HG02678 (cell line): ENCODE measurements around the gene IFIH1.

ENCODE experiments used
- ATAC-seq: cut with Tn5 transposase; IDR thresholded peaks from one replicate; pipeline ENCODE4 v1.9.1; 2021; ENCODE audit warnings: mild to moderate bottlenecking, moderate library complexity; ENCODE audit not compliant: unreplicated experiment

Gene IFIH1

DNA sequence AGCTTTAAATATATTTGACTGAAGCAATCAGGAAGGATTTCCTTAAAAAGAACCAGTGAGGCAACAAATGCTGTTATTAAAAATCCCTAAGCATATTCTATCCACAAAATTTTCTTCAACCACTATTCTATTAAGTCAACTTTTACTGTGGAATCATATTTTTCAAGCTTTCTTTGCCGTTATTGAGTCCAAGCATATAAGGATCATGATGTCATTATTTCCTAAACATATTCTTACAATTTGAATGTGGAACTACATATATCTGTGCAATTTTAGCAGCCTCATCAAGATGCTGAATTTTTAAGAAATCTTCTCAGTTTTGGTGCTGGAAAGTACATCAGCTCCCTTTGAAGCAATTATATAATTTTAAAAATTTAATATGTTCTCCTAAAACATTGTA is 5.6 kb downstream of the IFIH1 start:
- no peak for ATAC-seq

DNA sequence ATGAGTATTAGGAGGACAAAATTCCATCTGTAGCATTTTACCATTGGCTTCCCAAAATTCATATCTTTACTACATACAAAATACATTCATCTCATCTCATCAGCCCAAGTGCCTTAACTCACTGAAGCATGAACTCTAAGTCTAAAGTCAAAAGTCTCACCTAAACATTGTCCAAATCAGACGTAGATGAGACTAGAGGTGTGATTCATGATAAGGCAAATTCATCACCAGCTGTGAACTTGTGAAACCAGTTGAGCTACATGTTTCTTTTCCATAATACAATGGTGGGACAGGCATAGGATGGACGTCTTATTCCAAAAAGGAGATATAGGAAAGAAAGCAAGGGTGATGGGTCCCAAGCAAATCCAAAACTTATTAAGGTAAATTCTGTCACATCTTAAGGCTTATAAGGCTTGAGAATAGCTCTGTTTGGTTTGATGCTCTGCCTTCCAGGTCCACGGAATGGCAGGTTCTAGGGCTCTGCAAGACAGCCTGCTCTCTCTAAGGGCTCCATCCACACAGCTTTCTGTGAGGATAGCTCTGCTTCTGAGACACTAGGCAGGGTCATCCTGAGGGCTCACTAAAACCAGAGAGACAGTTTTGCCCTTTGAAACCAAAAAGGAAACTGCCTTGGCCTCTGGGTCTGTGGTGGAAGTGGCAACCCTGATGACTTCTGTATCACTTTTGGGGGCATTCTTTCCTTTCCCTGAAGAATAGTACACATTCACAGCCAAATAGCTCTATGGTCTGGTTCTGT is 9.6 kb downstream of the IFIH1 start:
- ATAC-seq: peak; percentile 56

DNA sequence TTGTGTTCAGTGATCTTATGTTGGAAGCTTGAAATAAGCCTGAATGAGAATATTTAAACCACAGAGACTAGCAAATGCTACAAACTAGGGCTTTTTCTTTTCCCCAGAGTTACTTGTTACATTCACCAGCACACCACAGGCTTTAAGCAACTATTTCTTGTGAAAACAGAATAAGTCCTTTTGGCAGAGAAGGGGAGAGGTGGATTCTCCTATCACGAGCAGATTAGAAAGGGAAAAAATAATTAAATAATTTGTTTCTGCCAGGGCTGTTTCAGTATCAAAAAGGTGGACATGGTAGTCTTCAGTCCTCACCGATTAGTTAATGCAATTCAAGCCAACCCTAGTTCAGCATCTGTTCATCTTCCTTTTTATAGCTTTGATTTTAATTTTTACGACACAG is 12.6 kb downstream of the IFIH1 start:
- ATAC-seq: no peak

DNA sequence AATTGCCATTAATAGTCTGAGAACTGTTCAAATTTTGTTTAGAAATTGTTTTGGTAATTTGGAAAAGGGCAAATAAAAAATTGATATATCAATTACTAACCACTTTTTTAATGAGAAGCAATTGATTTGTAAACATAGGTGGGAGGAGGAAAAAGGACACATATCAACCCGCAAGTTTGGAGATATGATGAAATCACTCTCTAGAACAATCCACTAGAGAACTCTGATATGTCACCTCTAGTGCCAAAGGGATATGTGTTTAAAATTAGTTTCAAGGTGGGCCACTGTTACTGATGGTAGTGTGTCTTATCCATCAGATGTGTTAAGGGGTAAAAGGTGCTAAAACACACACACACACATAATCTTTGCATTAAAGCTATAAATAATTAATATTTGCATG is 16.6 kb downstream of the IFIH1 start:
- ATAC-seq: no peak

DNA sequence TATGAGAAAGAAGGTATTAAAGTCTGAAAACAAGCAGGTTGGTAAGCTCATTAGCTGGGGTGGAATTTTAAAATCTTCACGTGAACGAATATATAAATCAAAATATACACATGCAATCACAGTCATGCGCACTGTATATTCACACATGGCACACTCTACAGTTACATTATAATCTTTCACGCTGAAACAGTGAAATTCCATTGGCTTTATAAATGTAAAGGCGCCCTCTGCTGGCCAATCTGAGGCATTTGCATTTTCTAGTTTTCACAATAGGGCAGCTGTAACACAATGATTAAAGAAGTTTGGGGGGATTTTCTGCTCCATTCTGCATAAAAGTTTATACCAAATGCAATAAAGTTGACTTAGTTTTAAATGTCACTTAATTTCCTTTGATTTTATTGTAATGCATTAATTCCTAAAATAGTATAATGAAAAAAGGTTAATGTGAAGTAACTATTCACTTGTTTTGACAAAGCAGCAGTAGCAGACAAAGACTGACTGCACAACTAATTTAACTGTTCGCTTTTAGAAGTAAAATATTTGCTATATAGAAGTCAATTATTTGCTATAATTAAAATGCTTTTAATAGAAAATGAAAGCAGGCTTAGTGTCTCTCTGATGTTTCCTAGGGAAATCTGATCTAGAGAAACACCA is 17.2 kb downstream of the IFIH1 start:
- ATAC-seq: peak; percentile 69

DNA sequence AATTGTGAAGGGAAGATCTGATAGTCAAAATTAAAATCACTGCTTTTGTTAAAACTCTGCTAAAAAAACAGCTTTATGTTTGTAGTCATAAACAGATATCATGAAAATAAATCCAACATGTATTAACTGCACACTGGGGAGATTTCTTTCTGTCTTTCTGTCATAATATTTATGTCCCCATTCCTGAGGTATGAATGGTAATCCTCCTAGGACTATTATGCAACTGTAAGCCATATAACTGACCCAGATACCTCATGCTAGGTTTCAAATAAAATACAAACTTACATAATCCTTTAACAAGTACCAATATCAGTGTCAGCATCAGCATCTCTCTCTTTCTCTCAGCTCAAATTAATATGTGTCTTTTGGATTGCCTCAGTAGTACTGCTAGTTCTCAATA is 18.2 kb downstream of the IFIH1 start:
- ATAC-seq: no peak

DNA sequence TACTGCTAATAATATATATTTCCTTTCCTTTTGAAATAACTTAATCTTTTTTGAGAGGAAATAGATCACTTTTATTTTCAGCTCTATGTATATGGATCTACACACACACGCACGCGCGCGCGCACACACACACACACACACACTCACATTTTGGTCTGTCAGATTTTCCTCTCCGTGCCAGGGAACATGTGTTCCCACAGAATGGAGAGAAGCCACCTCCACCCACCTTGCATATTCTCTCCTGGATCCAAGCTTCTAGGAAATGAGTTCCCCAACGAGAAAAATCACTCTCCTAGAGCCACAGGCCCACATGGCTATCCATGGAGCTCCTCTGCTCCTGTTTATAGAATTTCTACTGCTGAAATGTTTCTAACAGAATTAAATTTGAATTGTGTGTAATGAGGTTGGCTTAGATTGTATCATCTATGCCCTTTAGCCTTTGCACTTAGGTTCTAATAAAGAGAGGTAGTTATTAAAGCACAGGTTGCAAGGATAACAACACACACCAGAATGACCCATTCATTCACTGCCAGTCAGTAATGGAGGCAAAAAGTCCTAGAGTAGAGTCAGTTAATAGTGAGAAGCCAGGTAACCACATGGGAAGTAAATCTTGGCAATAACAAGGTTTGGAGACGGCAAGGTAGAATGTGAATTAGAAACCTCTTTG is 19.7 kb downstream of the IFIH1 start:
- no peak for ATAC-seq

DNA sequence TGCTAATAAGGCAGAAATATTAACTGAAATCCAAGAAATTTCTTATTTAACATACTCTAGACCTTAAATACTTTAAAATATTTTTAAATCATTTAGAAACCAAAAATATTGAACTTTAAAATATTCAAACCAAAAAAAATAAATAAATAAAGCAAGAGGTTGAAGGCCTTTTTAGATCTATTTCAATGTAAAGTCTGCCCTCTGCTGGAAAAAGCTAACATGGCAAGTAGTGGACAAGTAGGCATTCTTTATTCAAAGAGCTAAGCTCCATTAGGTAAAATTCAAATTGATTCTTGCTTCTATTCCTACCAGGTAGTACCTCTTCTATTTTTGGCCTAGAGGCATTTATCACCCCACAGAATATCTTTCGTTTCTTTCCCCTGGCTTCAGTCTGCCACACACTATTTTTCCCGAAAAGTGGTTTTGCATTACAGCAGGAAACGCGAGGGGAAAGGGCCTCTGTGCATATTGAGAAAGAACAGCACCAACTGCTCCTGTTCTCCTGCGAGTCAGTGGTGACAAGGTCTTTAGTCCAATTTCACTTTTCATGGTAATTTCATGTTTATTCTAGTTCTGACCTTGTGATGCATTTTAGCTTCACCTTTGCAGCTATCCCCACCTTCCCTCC is 20.4 kb downstream of the IFIH1 start:
- ATAC-seq: peak; percentile 65

DNA sequence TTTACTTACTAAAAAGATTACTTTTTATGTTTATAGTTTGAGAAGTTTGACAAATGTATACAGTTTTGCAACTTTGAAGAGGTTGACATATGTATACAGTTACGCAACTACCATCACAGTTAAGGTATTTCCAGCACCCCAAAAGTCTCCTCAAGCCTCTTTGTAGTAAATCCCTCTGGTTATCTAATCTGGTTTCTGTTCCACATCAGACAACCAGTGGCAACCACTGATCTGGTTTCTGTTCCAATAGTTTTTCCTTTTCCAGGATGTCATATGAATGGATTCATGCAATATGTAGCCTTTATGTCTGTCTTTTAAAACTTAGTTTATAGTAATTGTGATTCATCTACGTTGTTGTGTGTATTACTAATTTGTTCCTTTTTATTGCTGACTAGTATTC is 23.5 kb downstream of the IFIH1 start:
- ATAC-seq: no peak

DNA sequence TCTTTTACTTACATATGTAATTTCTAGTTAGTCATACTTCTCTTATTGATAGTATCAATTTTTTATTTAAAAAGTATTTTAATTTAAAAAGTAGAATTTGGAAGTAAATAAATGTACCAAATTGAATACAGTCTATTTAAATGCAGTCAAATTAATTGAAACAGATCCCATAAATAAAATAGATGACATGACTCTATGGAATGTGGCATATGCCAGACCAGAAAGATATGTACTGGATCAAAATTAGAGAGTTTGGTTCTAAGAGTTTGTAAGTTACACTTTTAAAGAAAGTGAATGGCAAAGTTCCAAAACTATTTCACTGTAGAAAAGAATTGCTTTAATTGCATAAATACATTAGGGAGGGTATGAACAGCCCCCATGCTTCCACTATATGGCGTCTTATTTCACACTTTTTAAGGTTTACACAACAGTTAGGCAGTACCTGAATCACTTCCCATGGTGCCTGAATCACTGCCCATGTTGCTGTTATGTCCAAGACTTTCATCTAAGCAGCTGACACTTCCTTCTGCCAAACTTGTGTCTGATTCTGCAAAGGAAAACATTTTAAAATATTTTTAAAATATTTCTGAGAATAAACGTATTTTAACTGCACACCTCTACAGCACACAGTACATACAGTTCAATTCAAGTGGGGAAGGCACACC is 25.2 kb downstream of the IFIH1 start:
- ATAC-seq: no peak

DNA sequence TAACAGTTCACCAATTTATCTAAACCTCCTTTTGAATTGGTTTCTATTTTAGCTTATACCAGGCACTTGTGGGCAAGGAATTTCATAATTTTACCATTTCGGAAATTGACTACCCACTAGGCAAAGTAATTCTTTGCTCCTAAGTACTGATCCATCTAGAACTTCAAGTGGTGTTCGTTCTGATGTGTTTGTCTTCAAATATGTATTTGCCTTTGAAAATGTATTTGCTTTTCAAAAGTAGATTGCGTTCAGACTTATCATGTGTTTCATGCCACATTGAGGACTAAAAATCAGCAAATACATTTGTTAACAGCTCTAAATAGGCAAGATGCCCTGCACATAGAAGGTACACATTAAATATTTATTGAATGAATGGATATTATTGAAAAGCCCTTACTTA is 26.7 kb downstream of the IFIH1 start:
- ATAC-seq: no peak

DNA sequence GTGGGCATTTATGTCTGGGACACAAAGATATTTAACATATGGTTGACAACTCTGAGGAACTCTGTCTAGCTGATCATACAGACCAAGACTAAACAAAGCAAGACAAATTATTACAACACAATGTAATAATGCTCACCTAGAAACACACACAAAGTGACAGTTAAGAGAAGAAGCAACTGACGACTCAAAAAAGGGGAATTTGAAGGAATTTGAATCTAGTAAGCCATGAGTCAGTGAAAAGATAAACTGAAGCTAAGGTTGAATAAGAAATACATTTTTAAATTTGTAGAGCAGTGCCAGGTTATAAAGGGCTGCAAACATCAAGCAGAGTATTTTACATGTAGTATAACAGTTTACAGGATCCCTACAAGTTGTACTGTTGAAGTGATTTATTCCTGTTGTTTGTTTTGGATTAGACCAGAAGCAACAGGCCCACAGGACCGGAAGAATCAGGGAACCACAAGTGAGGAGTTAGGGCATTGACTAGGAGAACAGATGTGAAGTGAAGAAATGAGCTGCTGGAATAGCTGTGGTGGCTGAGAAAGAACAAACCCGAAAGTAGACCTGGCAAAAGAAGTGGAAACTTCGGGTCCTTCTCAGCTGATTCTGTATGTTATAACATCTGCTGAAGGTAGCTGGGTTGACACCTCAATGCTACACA is 35.6 kb downstream of the IFIH1 start:
- no peak for ATAC-seq

DNA sequence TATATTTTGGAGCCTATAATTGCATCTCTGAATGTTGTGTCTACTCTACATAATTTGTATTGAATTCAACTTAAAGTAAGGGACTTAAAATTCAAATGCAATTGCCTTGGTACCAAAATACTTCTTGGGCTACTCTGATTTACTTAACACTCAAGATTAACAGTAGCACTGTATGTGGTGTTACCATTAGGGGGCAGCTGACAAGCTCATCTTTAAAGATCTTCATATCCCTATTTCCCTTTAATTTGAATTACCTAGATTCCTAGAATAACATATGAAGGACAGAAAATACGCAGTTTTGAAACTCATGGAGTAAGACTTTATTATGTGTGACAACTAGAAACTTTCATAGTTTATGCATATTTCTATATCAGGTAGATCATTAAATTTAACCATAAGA is 37.8 kb downstream of the IFIH1 start:
- no peak for ATAC-seq

DNA sequence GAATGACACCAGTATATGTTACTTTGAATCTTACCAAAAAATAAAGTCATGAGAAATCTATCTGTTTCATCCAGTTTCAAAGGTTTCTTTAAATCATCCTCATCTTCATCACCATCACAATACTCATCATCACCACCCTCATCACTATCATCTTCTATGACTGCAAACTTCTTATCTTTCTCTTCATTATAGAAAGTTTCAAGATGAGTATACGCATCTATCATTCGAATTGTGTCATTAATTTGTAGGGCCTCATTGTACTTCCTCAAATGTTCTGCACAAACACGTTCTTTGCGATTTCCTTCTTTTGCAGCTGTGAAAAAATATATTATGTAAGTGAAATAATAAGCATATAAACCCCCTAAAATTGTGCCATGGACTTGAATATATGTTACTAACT is 41.1 kb downstream of the IFIH1 start:
- no peak for ATAC-seq

DNA sequence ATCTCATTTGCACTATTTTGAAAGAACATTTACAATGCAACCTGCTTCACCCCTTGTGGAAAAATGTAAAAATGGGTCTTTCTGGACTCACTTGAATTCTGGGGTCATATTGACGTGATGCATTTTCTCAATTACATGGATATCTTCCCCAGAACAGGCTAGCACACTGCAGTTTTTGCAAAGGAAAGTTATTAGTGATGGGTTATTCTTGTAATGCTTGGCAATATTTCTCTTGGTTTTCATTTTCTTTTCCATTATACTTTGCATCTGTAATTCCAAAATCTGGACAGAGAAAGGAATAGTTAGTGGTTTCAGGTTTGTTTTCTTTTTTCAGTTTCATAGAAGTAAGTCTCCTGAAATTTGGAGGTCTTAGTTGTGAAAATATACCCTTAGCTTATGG is 50.5 kb downstream of the IFIH1 start:
- no peak for ATAC-seq

DNA sequence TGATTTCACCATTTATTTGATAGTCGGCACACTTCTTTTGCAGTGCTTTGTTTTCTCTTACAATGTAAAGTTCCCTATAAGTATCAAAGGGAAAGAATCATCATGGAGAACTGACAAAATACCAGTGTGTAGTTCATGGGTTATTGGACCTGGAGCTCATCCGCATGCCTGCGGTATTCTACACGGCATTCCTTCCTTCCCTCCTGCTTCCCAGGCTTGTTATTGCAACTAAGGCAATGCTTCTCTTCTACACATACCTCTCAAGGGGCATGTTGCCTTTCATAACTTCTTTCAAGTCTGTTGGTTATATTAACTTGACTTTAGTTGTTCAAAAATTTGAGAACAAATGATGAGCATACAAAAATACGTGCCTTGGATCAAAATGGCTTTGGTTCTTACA is 51.0 kb downstream of the IFIH1 start:
- ATAC-seq: no peak

DNA sequence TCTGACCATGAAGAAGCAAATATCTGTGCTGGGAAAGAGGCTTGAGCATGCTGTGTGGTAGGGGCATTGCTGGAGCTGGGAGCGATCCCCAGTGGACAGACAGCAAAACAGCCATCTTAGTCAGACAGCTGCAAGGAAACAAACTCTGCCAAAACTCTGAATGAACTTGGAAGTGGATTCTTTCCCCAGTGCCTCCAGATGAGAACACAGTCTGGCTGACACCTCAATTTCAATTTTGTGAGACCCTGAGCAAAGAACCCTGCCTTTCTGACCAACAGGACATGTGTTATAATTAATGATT is 52.1 kb downstream of the IFIH1 start:
- ATAC-seq: no peak

DNA sequence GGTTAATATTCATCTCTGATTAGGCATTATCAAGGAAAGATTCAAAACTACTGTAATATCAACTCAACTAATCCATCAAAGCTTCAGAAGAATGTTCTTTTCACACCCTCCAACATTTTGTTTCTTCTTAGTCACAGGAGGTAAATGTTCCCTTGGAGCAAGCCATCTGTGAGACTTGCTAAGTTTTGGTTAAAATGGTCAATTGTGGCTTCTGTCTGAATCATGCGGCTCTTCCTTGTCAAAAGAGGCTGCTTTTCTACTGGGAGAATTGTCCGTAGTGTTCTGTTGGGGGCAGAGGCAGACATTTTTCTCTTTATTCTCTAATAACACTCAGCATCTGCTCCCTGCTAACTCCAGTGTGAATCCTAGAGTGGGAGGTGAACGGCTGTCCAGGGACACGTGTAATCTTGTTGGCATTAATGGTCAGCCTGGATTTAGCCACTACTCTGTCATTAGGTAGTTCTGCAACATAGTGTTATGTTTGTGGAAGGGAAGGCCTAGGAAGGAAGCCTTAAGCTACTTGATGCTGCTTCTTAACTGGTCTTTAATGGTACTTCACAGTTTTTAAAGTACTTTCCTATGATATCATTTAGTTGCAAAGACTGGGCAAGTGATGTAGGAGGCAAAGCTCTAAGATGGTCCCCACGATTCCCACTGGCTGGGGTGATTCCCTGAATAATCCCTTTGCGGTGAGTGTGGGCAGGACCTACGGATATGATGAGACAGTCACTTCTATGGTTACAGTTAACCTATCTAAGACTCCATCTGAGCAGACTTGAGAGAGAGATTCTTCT is 52.6 kb downstream of the IFIH1 start:
- no peak for ATAC-seq

DNA sequence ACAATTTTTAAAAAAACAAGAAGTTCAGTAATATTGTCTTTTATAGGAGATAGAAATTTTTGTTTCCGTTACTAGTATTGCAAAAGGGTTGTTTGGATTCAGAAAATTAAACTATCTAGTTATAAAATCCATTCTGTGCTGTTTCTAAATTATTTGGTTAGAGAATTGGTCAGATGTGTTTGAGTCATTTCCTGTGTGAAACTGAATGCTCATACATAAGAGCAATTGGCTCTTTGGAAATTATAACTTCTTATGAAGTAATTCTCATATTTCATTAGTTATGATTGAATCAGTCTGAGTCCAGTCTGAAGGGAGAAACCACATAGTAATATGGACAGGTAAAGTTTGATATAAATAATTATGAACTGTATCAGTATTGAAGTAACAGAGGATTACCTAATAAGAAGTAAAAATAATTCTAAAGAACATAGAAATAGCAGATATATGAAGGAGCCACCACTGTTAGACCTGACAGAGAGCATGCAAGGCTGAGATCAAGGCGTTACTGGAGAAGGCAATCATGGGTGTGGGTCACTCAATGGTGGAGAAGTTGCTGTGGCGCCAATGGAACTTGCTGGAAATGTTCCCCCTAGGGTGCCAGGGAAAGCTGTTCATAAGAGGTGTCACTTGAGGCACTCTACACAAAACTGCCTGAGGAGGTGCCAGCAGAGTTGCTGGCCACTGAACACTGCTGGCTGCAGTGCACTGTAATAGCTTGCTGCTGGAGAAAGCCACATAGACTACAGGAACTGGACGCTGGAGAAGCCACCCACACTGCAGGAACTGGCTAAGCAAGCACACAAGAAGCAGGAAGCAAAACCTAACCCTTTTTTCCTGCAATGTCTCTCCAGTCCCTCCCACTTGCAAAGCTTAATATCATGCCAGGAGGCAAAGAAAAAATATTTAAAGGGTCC is 57.2 kb downstream of the IFIH1 start:
- ATAC-seq: peak; percentile 51
